Measurements from ENCODE around the gene EXOC4.
A peak's percentile ranks its signal among the peaks of the same experiment; 100 is the strongest.

The EXOC4 gene

GRCh38 chr7:133941496-133941895, 688.6 kb downstream of the EXOC4 start:
- no peak overlapping the region for H4K5ac ChIP-seq (ENCODE audit: low read length)
- no CpG with 5 or more reads among the region's 2 CpGs for WGBS (ENCODE audit: extremely low coverage, insufficient coverage, low lambda C conversion rate)
- H3K79me1 ChIP-seq (ENCODE audit: low read length): no peaks in the 10 kb centered on the region
- H2AK5ac ChIP-seq (ENCODE audit: low read length): no peak overlapping the region
- H3K27ac ChIP-seq (ENCODE audit: low read depth, low read length): no peak overlapping the region
- no peak overlapping the region for H3K4me3 ChIP-seq (ENCODE audit: low read length)
- H2BK5ac ChIP-seq (ENCODE audit: low read length): no peak overlapping the region
- H3K23ac ChIP-seq (ENCODE audit: low read length): no peak overlapping the region
- no peak for DNase-seq
- no peaks in the 10 kb centered on the region for H3K4me1 ChIP-seq (ENCODE audit: control insufficient read depth, low read depth, low read length)
- no peaks in the 10 kb centered on the region for H3K36me3 ChIP-seq (ENCODE audit: control insufficient read depth, insufficient read depth, low read length)
- no peak overlapping the region for H2BK15ac ChIP-seq (replicated peaks; ENCODE audit: low read depth)
- no peak overlapping the region for H3K18ac ChIP-seq (ENCODE audit: low read length)
- no peak overlapping the region for H3K4ac ChIP-seq (ENCODE audit: low read depth, low read length)
- H4K8ac ChIP-seq (ENCODE audit: low read depth, low read length): no peak overlapping the region
- no peak overlapping the region for H2BK120ac ChIP-seq (ENCODE audit: low read depth, low read length)
- H3K27me3 ChIP-seq (ENCODE audit: insufficient read depth, low read length, poor library complexity): no peaks in the 10 kb centered on the region
- H3K56ac ChIP-seq (ENCODE audit: low read length): no peak overlapping the region
- H3K9ac ChIP-seq (ENCODE audit: low read length): no peak overlapping the region
- no peak overlapping the region for H3K4me2 ChIP-seq (ENCODE audit: low read length)
- no peaks in the 10 kb centered on the region for H3K79me2 ChIP-seq (ENCODE audit: control insufficient read depth, insufficient read depth, low read length)

DNA sequence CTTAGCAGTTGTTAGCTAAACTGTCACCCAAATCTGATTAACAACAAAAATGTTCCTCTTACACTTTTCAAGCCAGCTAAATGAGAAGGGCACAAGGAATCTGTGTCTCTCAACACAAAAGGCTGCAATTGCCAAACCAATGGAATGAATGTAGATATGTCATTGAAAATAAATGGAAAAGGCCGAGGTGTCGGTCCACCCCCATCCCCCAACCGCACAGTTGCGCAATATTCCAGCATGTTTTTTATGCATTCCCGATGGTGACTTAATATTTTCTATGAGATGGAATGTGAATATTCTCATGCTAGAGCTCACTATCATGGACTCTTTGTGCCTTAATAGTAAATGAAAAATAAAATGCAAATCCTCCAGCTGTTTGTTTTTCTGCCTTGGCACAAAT, 692.6 kb downstream of the EXOC4 start:
- H3K56ac ChIP-seq (ENCODE audit: low read length): no peak overlapping the region
- WGBS (ENCODE audit: extremely low coverage, insufficient coverage, low lambda C conversion rate): no CpG with 5 or more reads among the region's 5 CpGs

GRCh38 chr7:133947458-133948254, 694.8 kb downstream of the EXOC4 start:
- Histone ChIP-seq H2AK5ac (ENCODE audit: low read length) (no peak overlapping the region), H3K4me3 (ENCODE audit: low read length) (no peak overlapping the region), H3K27me3 (ENCODE audit: insufficient read depth, low read length, poor library complexity) (no peaks in the 10 kb centered on the region), H3K27ac (ENCODE audit: low read depth, low read length) (no peak overlapping the region), H3K79me2 (ENCODE audit: control insufficient read depth, insufficient read depth, low read length) (no peaks in the 10 kb centered on the region), H2BK120ac (ENCODE audit: low read depth, low read length) (no peak overlapping the region), H3K56ac (ENCODE audit: low read length) (no peak overlapping the region), H4K5ac (ENCODE audit: low read length) (no peak overlapping the region), H3K23ac (ENCODE audit: low read length) (no peak overlapping the region), H4K8ac (ENCODE audit: low read depth, low read length) (no peak overlapping the region), H3K4ac (ENCODE audit: low read depth, low read length) (no peak overlapping the region), H3K9ac (ENCODE audit: low read length) (no peak overlapping the region), H2BK15ac (replicated peaks; ENCODE audit: low read depth) (no peak overlapping the region), H3K18ac (ENCODE audit: low read length) (no peak overlapping the region), H3K79me1 (ENCODE audit: low read length) (no peaks in the 10 kb centered on the region), H3K4me1 (ENCODE audit: control insufficient read depth, low read depth, low read length) (peaks cover 12% of the 10 kb centered on the region), H2BK5ac (ENCODE audit: low read length) (no peak overlapping the region), H3K4me2 (ENCODE audit: low read length) (no peak overlapping the region), H3K36me3 (ENCODE audit: control insufficient read depth, insufficient read depth, low read length) (no peaks in the 10 kb centered on the region)
- DNase-seq: peak; percentile 66
- WGBS (ENCODE audit: extremely low coverage, insufficient coverage, low lambda C conversion rate): no CpG with 5 or more reads among the region's 6 CpGs

More for the DNA sequence above, 692.6 kb downstream of the EXOC4 start:
- no peaks in the 10 kb centered on the region for H3K79me2 ChIP-seq (ENCODE audit: control insufficient read depth, insufficient read depth, low read length)
- no peak overlapping the region for H4K8ac ChIP-seq (ENCODE audit: low read depth, low read length)
- no peak overlapping the region for H3K4ac ChIP-seq (ENCODE audit: low read depth, low read length)
- no peak overlapping the region for H3K9ac ChIP-seq (ENCODE audit: low read length)
- H4K5ac ChIP-seq (ENCODE audit: low read length): no peak overlapping the region
- H3K4me3 ChIP-seq (ENCODE audit: low read length): no peak overlapping the region
- H3K4me2 ChIP-seq (ENCODE audit: low read length): no peak overlapping the region
- H2BK5ac ChIP-seq (ENCODE audit: low read length): no peak overlapping the region
- no peaks in the 10 kb centered on the region for H3K36me3 ChIP-seq (ENCODE audit: control insufficient read depth, insufficient read depth, low read length)
- no peak overlapping the region for H2BK15ac ChIP-seq (replicated peaks; ENCODE audit: low read depth)
- no peak overlapping the region for H2BK120ac ChIP-seq (ENCODE audit: low read depth, low read length)
- H3K4me1 ChIP-seq (ENCODE audit: control insufficient read depth, low read depth, low read length): peaks cover 8% of the 10 kb centered on the region
- H3K27me3 ChIP-seq (ENCODE audit: insufficient read depth, low read length, poor library complexity): no peaks in the 10 kb centered on the region
- H3K79me1 ChIP-seq (ENCODE audit: low read length): no peaks in the 10 kb centered on the region
- no peak for DNase-seq
- H3K18ac ChIP-seq (ENCODE audit: low read length): no peak overlapping the region
- no peak overlapping the region for H3K23ac ChIP-seq (ENCODE audit: low read length)
- H3K27ac ChIP-seq (ENCODE audit: low read depth, low read length): no peak overlapping the region
- H2AK5ac ChIP-seq (ENCODE audit: low read length): no peak overlapping the region

GRCh38 chr7:133948588-133948987, 695.7 kb downstream of the EXOC4 start:
- WGBS (ENCODE audit: extremely low coverage, insufficient coverage, low lambda C conversion rate): no CpG with 5 or more reads among the region's 6 CpGs
- H3K56ac ChIP-seq (ENCODE audit: low read length): no peak overlapping the region
- no peak overlapping the region for H2BK15ac ChIP-seq (replicated peaks; ENCODE audit: low read depth)
- H4K5ac ChIP-seq (ENCODE audit: low read length): no peak overlapping the region
- no peak overlapping the region for H3K27ac ChIP-seq (ENCODE audit: low read depth, low read length)
- DNase-seq: no peak
- no peak overlapping the region for H2BK5ac ChIP-seq (ENCODE audit: low read length)
- H3K18ac ChIP-seq (ENCODE audit: low read length): no peak overlapping the region
- no peak overlapping the region for H3K4me3 ChIP-seq (ENCODE audit: low read length)
- H3K4me2 ChIP-seq (ENCODE audit: low read length): no peak overlapping the region
- H2BK120ac ChIP-seq (ENCODE audit: low read depth, low read length): no peak overlapping the region
- no peaks in the 10 kb centered on the region for H3K79me2 ChIP-seq (ENCODE audit: control insufficient read depth, insufficient read depth, low read length)
- peaks cover 12% of the 10 kb centered on the region for H3K4me1 ChIP-seq (ENCODE audit: control insufficient read depth, low read depth, low read length)
- H3K79me1 ChIP-seq (ENCODE audit: low read length): no peaks in the 10 kb centered on the region
- no peak overlapping the region for H4K8ac ChIP-seq (ENCODE audit: low read depth, low read length)
- no peak overlapping the region for H3K4ac ChIP-seq (ENCODE audit: low read depth, low read length)
- H3K27me3 ChIP-seq (ENCODE audit: insufficient read depth, low read length, poor library complexity): no peaks in the 10 kb centered on the region
- H3K9ac ChIP-seq (ENCODE audit: low read length): no peak overlapping the region
- H3K23ac ChIP-seq (ENCODE audit: low read length): no peak overlapping the region
- H2AK5ac ChIP-seq (ENCODE audit: low read length): no peak overlapping the region
- no peaks in the 10 kb centered on the region for H3K36me3 ChIP-seq (ENCODE audit: control insufficient read depth, insufficient read depth, low read length)

DNA sequence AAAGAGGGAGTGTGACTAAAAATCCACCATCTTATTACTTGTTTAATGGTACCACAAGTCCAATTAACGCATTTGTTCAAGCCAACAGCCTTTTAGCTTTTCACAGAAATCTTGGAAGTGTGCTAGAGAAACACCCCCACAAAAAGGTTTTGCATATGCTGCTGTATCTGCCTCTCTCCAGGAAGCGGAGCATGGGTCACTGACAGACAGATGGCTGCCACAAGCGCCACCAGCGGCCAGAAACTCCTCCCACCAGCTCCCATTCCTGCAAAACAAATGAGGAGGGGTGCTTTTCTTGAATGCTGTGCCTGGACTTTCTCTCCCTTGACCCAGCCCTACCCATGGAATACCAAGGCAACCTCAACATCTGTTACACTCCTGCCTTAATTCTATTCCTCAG, 698.0 kb downstream of the EXOC4 start:
- H3K4ac ChIP-seq (ENCODE audit: low read depth, low read length): no peak overlapping the region
- H2BK15ac ChIP-seq (replicated peaks; ENCODE audit: low read depth): no peak overlapping the region
- no peak overlapping the region for H3K4me2 ChIP-seq (ENCODE audit: low read length)
- no peak overlapping the region for H3K27ac ChIP-seq (ENCODE audit: low read depth, low read length)
- peak; percentile 41 for DNase-seq
- no peak overlapping the region for H2BK5ac ChIP-seq (ENCODE audit: low read length)
- H3K9ac ChIP-seq (ENCODE audit: low read length): no peak overlapping the region
- H4K5ac ChIP-seq (ENCODE audit: low read length): no peak overlapping the region
- H3K79me1 ChIP-seq (ENCODE audit: low read length): no peaks in the 10 kb centered on the region
- H2AK5ac ChIP-seq (ENCODE audit: low read length): no peak overlapping the region
- H3K27me3 ChIP-seq (ENCODE audit: insufficient read depth, low read length, poor library complexity): no peaks in the 10 kb centered on the region
- H3K4me1 ChIP-seq (ENCODE audit: control insufficient read depth, low read depth, low read length): peaks cover 12% of the 10 kb centered on the region
- H3K56ac ChIP-seq (ENCODE audit: low read length): no peak overlapping the region
- no peak overlapping the region for H2BK120ac ChIP-seq (ENCODE audit: low read depth, low read length)
- no peak overlapping the region for H3K23ac ChIP-seq (ENCODE audit: low read length)
- no peak overlapping the region for H3K18ac ChIP-seq (ENCODE audit: low read length)
- no peaks in the 10 kb centered on the region for H3K36me3 ChIP-seq (ENCODE audit: control insufficient read depth, insufficient read depth, low read length)
- H3K4me3 ChIP-seq (ENCODE audit: low read length): no peak overlapping the region
- WGBS (ENCODE audit: extremely low coverage, insufficient coverage, low lambda C conversion rate): no CpG with 5 or more reads among the region's 4 CpGs
- no peak overlapping the region for H4K8ac ChIP-seq (ENCODE audit: low read depth, low read length)
- H3K79me2 ChIP-seq (ENCODE audit: control insufficient read depth, insufficient read depth, low read length): no peaks in the 10 kb centered on the region

GRCh38 chr7:133955208-133955607, 702.3 kb downstream of the EXOC4 start:
- H3K79me2 ChIP-seq (ENCODE audit: control insufficient read depth, insufficient read depth, low read length): no peaks in the 10 kb centered on the region
- no peak overlapping the region for H3K27ac ChIP-seq (ENCODE audit: low read depth, low read length)
- no peak overlapping the region for H3K18ac ChIP-seq (ENCODE audit: low read length)
- no peaks in the 10 kb centered on the region for H3K36me3 ChIP-seq (ENCODE audit: control insufficient read depth, insufficient read depth, low read length)
- no peak overlapping the region for H2BK15ac ChIP-seq (replicated peaks; ENCODE audit: low read depth)
- H2BK120ac ChIP-seq (ENCODE audit: low read depth, low read length): no peak overlapping the region
- no peaks in the 10 kb centered on the region for H3K27me3 ChIP-seq (ENCODE audit: insufficient read depth, low read length, poor library complexity)
- no CpG with 5 or more reads among the region's 2 CpGs for WGBS (ENCODE audit: extremely low coverage, insufficient coverage, low lambda C conversion rate)
- no peak overlapping the region for H2AK5ac ChIP-seq (ENCODE audit: low read length)
- H3K79me1 ChIP-seq (ENCODE audit: low read length): no peaks in the 10 kb centered on the region
- no peak for DNase-seq
- no peak overlapping the region for H4K5ac ChIP-seq (ENCODE audit: low read length)
- no peak overlapping the region for H2BK5ac ChIP-seq (ENCODE audit: low read length)
- no peak overlapping the region for H4K8ac ChIP-seq (ENCODE audit: low read depth, low read length)
- H3K23ac ChIP-seq (ENCODE audit: low read length): no peak overlapping the region
- H3K4me1 ChIP-seq (ENCODE audit: control insufficient read depth, low read depth, low read length): peaks cover 4% of the 10 kb centered on the region
- H3K4me2 ChIP-seq (ENCODE audit: low read length): no peak overlapping the region
- H3K9ac ChIP-seq (ENCODE audit: low read length): no peak overlapping the region
- no peak overlapping the region for H3K4ac ChIP-seq (ENCODE audit: low read depth, low read length)
- H3K56ac ChIP-seq (ENCODE audit: low read length): no peak overlapping the region
- no peak overlapping the region for H3K4me3 ChIP-seq (ENCODE audit: low read length)
